CD14-positive monocyte (primary cell): ENCODE data around the gene WDR35. TPM values are rescaled to one million over a fixed set of nuclear protein-coding genes. Genes with fewer than 3 reads are reported as not detected.

Experiments used
- DNase-seq, 3 donors: peaks; one replicate each; pipeline ENCODE4 v3.0.0-alpha.2; 2011 to 2022
- H2AFZ ChIP-seq: 2 replicates; pipeline ENCODE4 v1.6.0; 2012; ENCODE audit warnings: mild to moderate bottlenecking, low read depth, low read length, inconsistent platforms; ENCODE audit not compliant: insufficient read depth, poor library complexity, severe bottlenecking
- H3K27ac ChIP-seq, 2 donors: 1 replicate in 1 of 2; 2 replicates in 1 of 2; pipeline ENCODE4 v1.5.1; 2012 to 2013; ENCODE audit warnings: low read length in 2 of 2, control low read depth in 1 of 2, inconsistent platforms in 1 of 2, low read depth in 1 of 2, mild to moderate bottlenecking in 1 of 2
- H3K27me3 ChIP-seq, 2 donors: one replicate each; pipeline versions ENCODE4 v1.6.0 to v1.6.1; 2011 to 2013; ENCODE audit warnings: low read length in 2 of 2; ENCODE audit not compliant: control insufficient read depth in 2 of 2, insufficient read depth in 2 of 2
- H3K36me3 ChIP-seq, 2 donors: replicated peaks in 1 of 2; 1 replicate in 1 of 2; 2 replicates in 1 of 2; pipeline versions ENCODE4 v1.5.1 to v1.6.1; 2012 to 2013; ENCODE audit warnings: low read length in 2 of 2, control low read depth in 1 of 2, inconsistent platforms in 1 of 2, mild to moderate bottlenecking in 1 of 2; ENCODE audit not compliant: insufficient read depth in 2 of 2, control insufficient read depth in 1 of 2
- H3K4me1 ChIP-seq, 2 donors: 1 replicate in 1 of 2; 2 replicates in 1 of 2; pipeline versions ENCODE4 v1.5.1 to v1.6.1; 2012 to 2013; ENCODE audit warnings: low read length in 2 of 2, control low read depth in 1 of 2, inconsistent platforms in 1 of 2, mild to moderate bottlenecking in 1 of 2, moderate library complexity in 1 of 2; ENCODE audit not compliant: insufficient read depth in 2 of 2, control insufficient read depth in 1 of 2
- H3K4me2 ChIP-seq: replicated peaks from 2 replicates; pipeline ENCODE3; 2012; ENCODE audit warnings: low read length, moderate library complexity, mild to moderate bottlenecking; ENCODE audit not compliant: poor library complexity, severe bottlenecking; ENCODE audit errors: extremely low read depth
- H3K4me3 ChIP-seq, 3 experiments: fragments of 200-600 bp in 1 of 3; sonication (generic) in 1 of 3; replicated peaks in 1 of 3; 1 replicate in 2 of 3; 2 replicates in 1 of 3; pipeline ENCODE4 v1.5.1; 2011 to 2013; ENCODE audit warnings: low read length in 3 of 3, mild to moderate bottlenecking in 3 of 3, control low read depth in 2 of 3, low read depth in 2 of 3, inconsistent platforms in 1 of 3, moderate library complexity in 1 of 3
- H3K79me2 ChIP-seq: 2 replicates; pipeline ENCODE4 v1.6.0; 2012; ENCODE audit warnings: mild to moderate bottlenecking, control low read depth, inconsistent platforms, low read length, moderate library complexity; ENCODE audit not compliant: insufficient read depth
- H3K9ac ChIP-seq: 2 replicates; pipeline ENCODE4 v1.6.0; 2017; ENCODE audit warnings: low read length, mild to moderate bottlenecking; ENCODE audit not compliant: insufficient read depth, poor library complexity, severe bottlenecking
- H3K9me3 ChIP-seq, 2 donors: replicated peaks in 1 of 2; 1 replicate in 1 of 2; 2 replicates in 1 of 2; pipeline versions ENCODE4 v1.5.1 to v1.6.1; 2012 to 2013; ENCODE audit warnings: low read length in 2 of 2, control low read depth in 1 of 2; ENCODE audit not compliant: control insufficient read depth in 1 of 2, insufficient read depth in 1 of 2
- H4K20me1 ChIP-seq: 2 replicates; pipeline ENCODE4 v1.6.0; 2012; ENCODE audit warnings: mild to moderate bottlenecking, low read length, control low read depth, moderate library complexity; ENCODE audit not compliant: insufficient read depth
- H3K27ac Mint-ChIP-seq, 7 donors: one replicate each; pipeline ENCODE4 v1.8.0; 2020; ENCODE audit warnings: mild to moderate bottlenecking in 7 of 7, mixed read lengths in 7 of 7, moderate library complexity in 6 of 7, inconsistent platforms in 2 of 7
- H3K27me3 Mint-ChIP-seq, 3 donors: one replicate each; pipeline ENCODE4 v1.8.0; 2021 to 2022; ENCODE audit warnings: low read depth in 3 of 3, mild to moderate bottlenecking in 3 of 3, mixed read lengths in 3 of 3, moderate library complexity in 3 of 3, inconsistent platforms in 1 of 3
- H3K36me3 Mint-ChIP-seq, 2 donors: one replicate each; pipeline ENCODE4 v1.8.0; 2020; ENCODE audit warnings: mixed read lengths in 2 of 2, inconsistent platforms in 1 of 2, mild to moderate bottlenecking in 1 of 2
- H3K4me1 Mint-ChIP-seq: one replicate; pipeline ENCODE4 v1.8.0; 2020; ENCODE audit warnings: mild to moderate bottlenecking, mixed read lengths
- H3K4me3 Mint-ChIP-seq, 2 donors: one replicate each; pipeline ENCODE4 v1.8.0; 2020; ENCODE audit warnings: mild to moderate bottlenecking in 2 of 2, mixed read lengths in 2 of 2, moderate library complexity in 1 of 2
- H3K9me3 Mint-ChIP-seq, 7 donors: one replicate each; pipeline ENCODE4 v1.8.0; 2020 to 2022; ENCODE audit warnings: mixed read lengths in 7 of 7, mild to moderate bottlenecking in 6 of 7, moderate library complexity in 6 of 7, inconsistent platforms in 2 of 7
- WGBS: methylation state at CpG from one replicate; pipeline ENCODE4 v1.1.5; 2013; ENCODE audit warnings: missing lambda C conversion rate; ENCODE audit not compliant: insufficient coverage; 5-methylcytosine and 5-hydroxymethylcytosine counted together
- intact Hi-C, 2 donors: fragments of 100-400 bp; cut with micrococcal nuclease; formaldehyde crosslinking; loops; one replicate each; pipeline versions ENCODE4 v1.15.0 to v1.15.1; 2023
- polyA plus RNA-seq, 3 donors: library from polyadenylated mRNA; depleted of rRNA in 1 of 3; unstranded in 2 of 3; stranded (reverse) in 1 of 3; fragments of 300-500 nt in 2 of 3; fragments of >200 nt in 1 of 3; fragmentation: Illumina TruSeq in 2 of 3; gene quantifications; 1 replicate in 2 of 3; 2 replicates in 1 of 3; pipeline ENCODE4 v1.2.3, GENCODE V29; 2012 to 2021
- TF ChIP-seq, protein P1 (sequence below): fragments of 200-600 bp; IDR thresholded peaks from one replicate; pipeline ENCODE4 v1.8.0; 2022; ENCODE audit warnings: antibody characterized with exemption, mild to moderate bottlenecking

WDR35 gene
- polyA plus RNA-seq, 3 donors: 0.28 to 1.0 (median 0.67) TPM

DNA sequence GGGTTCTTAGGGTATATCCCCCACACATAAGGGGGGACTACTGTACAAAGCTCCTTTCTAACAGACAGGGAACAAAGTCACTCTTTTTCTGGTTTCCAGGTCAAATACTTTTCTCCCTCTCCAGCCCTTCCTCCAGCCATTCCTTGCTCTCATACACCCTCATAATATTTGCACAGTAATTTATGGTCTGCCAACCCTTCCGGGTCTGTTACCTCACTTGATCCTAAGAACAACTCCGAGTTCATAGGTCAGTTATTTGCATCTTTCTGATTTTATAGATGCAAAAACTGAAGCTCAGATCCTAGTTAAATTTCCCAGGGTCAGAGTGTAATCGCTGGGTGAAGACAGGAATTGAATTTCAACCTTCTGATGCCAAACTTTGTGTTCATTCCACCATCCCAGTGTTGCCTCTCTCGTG is 37.4 kb upstream of the WDR35 start:
- peaks cover 31 to 52% of the 10 kb centered on the region in 2 donors for H3K36me3 ChIP-seq
- no peak overlapping the region for H3K4me2 ChIP-seq
- peaks cover 4% of the 10 kb centered on the region for H3K79me2 ChIP-seq
- no peak overlapping the region for H2AFZ ChIP-seq
- H3K27me3 Mint-ChIP-seq: peaks cover 0 to 5% (median 0%) of the 10 kb centered on the region in 3 donors
- H3K36me3 Mint-ChIP-seq: peaks cover 50 to 57% of the 10 kb centered on the region in 2 donors
- H3K27me3 ChIP-seq: no peaks in the 10 kb centered on the region
- H4K20me1 ChIP-seq: peaks cover 45% of the 10 kb centered on the region
- H3K4me1 ChIP-seq: no peaks in the 10 kb centered on the region
- peaks cover 7% of the 10 kb centered on the region in 2 donors for H3K9me3 ChIP-seq
- peaks cover 12% of the 10 kb centered on the region for H3K4me1 Mint-ChIP-seq
- no peak overlapping the region for H3K9ac ChIP-seq
- intact Hi-C loops: no loop called here
- 100% methylated on average over 4 of the region's 4 CpGs for WGBS
- TF ChIP-seq, protein P1, sequence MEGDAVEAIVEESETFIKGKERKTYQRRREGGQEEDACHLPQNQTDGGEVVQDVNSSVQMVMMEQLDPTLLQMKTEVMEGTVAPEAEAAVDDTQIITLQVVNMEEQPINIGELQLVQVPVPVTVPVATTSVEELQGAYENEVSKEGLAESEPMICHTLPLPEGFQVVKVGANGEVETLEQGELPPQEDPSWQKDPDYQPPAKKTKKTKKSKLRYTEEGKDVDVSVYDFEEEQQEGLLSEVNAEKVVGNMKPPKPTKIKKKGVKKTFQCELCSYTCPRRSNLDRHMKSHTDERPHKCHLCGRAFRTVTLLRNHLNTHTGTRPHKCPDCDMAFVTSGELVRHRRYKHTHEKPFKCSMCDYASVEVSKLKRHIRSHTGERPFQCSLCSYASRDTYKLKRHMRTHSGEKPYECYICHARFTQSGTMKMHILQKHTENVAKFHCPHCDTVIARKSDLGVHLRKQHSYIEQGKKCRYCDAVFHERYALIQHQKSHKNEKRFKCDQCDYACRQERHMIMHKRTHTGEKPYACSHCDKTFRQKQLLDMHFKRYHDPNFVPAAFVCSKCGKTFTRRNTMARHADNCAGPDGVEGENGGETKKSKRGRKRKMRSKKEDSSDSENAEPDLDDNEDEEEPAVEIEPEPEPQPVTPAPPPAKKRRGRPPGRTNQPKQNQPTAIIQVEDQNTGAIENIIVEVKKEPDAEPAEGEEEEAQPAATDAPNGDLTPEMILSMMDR: no peak
- H3K4me3 ChIP-seq: no peak overlapping the region
- peaks cover 7 to 20% (median 11%) of the 10 kb centered on the region in 7 donors for H3K9me3 Mint-ChIP-seq
- H3K4me3 Mint-ChIP-seq: no peak overlapping the region
- no peak overlapping the region for H3K27ac Mint-ChIP-seq
- DNase-seq: no peak
- H3K27ac ChIP-seq: no peak overlapping the region

DNA sequence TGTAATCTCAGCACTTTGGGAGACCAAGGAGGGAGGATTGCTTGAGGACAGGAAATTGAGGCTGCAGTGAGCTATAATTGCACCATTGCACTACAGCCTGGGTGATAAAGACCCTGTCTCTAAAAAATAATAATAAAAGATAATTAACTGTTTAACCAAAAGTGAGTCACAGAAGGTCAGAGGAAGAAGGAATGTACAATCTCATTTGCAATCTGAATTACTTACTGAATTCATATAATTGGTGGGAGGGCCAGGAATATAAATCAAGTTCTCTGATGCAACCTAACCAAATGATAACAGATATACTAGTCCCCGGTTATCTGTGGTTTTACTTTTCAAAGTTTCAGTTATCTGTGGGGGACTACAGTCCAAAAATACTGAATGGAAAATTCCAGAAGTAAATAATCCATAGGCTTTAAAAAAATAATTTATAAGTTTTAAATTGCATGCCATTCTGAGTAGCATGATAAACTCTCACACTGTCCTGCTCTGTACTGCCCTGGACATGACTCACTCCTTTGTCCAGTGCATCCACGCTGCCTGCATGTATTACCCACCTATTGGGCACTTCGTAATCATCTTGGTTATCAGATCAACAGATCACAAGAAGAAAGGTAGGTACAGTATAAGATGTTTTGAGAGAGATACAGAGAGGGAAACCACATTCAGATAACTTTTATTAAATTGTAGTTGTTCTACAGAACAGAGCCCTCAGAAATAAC is 35.3 kb upstream of the WDR35 start:
- Histone ChIP-seq H2AFZ (no peak overlapping the region), H3K4me2 (no peak overlapping the region), H3K27ac (no peak overlapping the region), H3K9me3 (peaks cover 23 to 25% of the 10 kb centered on the region in 2 donors), H3K79me2 (no peaks in the 10 kb centered on the region), H3K4me1 (no peaks in the 10 kb centered on the region), H3K9ac (no peak overlapping the region), H4K20me1 (peaks cover 26% of the 10 kb centered on the region), H3K27me3 (no peaks in the 10 kb centered on the region), H3K4me3 (no peak overlapping the region), H3K36me3 (peaks cover 11 to 32% of the 10 kb centered on the region in 2 donors)
- Mint-ChIP-seq H3K4me1 (peaks cover 14% of the 10 kb centered on the region), H3K36me3 (peaks cover 33 to 41% of the 10 kb centered on the region in 2 donors), H3K27ac (no peak overlapping the region), H3K9me3 (peaks cover 24 to 35% (median 27%) of the 10 kb centered on the region in 7 donors), H3K4me3 (no peak overlapping the region), H3K27me3 (peaks cover 0 to 3% (median 0%) of the 10 kb centered on the region in 3 donors)
- no CpG with 5 or more reads among the region's 3 CpGs for WGBS
- intact Hi-C loops: no loop called here
- TF ChIP-seq, protein P1: no peak
- no peak for DNase-seq
